Testis (tissue), 2 donors: ENCODE measurements around the gene LTBP4.

Source experiments
- POLR2A ChIP-seq: fragments of 450-650 bp; IDR thresholded peaks from one replicate; pipeline ENCODE4 v1.6.1; 2017; ENCODE audit warnings: antibody characterized with exemption, mild to moderate bottlenecking, moderate library complexity
- TF ChIP-seq, protein P1 (sequence below), 3 experiments: fragments of 450-650 bp in 2 of 3; fragments of 200-600 bp in 1 of 3; sonication (generic) in 1 of 3; IDR thresholded peaks; one replicate each; pipeline ENCODE4 v1.5.1; 2016 to 2019; ENCODE audit warnings: antibody characterized with exemption in 3 of 3, mild to moderate bottlenecking in 2 of 3, moderate library complexity in 1 of 3

DNA sequence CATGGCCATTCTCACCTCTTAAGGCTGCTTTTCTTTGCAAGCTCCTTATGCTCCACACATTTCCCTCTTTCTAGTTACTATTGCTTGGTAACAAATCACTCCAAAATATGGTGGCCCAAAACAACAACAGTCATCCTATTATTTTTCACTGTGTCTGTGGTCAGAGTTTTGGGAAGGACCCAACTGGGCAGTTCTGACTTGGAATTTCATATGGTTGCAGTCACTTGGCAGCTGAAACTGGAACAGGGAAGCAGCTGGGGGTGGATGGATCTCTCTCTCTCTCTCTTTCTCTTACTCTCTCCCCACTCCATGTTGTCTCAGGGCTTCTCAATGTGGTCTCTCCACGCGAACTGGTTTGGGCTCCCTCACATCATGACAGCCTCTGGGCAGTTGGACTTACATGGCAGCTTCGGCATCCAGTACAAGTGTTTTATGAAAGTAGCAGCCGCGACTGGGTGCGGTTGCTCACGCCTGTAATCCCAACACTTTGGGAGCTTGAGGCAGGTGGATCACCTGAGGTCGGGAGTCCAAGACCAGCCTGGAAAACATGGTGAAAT, 49.7 kb downstream of the LTBP4 start:
- TF ChIP-seq, protein P1, sequence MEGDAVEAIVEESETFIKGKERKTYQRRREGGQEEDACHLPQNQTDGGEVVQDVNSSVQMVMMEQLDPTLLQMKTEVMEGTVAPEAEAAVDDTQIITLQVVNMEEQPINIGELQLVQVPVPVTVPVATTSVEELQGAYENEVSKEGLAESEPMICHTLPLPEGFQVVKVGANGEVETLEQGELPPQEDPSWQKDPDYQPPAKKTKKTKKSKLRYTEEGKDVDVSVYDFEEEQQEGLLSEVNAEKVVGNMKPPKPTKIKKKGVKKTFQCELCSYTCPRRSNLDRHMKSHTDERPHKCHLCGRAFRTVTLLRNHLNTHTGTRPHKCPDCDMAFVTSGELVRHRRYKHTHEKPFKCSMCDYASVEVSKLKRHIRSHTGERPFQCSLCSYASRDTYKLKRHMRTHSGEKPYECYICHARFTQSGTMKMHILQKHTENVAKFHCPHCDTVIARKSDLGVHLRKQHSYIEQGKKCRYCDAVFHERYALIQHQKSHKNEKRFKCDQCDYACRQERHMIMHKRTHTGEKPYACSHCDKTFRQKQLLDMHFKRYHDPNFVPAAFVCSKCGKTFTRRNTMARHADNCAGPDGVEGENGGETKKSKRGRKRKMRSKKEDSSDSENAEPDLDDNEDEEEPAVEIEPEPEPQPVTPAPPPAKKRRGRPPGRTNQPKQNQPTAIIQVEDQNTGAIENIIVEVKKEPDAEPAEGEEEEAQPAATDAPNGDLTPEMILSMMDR (IDR thresholded peaks at IDR 0.05) = no peak
- no peak for TF ChIP-seq POLR2A
